A549 (cell line): ENCODE results near the gene IFITM2. TPM values are rescaled to one million over a fixed set of nuclear protein-coding genes. Genes with fewer than 3 reads are reported as not detected.
"Not testable (repeated sequence)": the region's sequence is repeated elsewhere in the genome, so short reads cannot be mapped to it uniquely, and the experiment has no call there.

Experiments
- ATAC-seq, 2 experiments: fragments of 200-7000 bp in 1 of 2; fragments of >200 bp in 1 of 2; cut with Nextera tagmentation in 1 of 2; cut with Tn5 transposase in 1 of 2; 3 replicates each; pipeline versions ENCODE4 v1.8.0 to v1.9.1; 2018 to 2020; ENCODE audit warnings: mild to moderate bottlenecking in 1 of 2, moderate library complexity in 1 of 2
- CTCF ChIA-PET: fragments of 300-600 bp; sonication (Branson Sonifier 250); formaldehyde crosslinking; extraction: SDS; loops from one replicate; lab custom pipeline; 2021; ENCODE audit warnings: antibody characterized with exemption, inconsistent platforms; lab: Yijun Ruan, JAX
- POLR2A ChIA-PET: fragments of 350-600 bp; formaldehyde crosslinking; extraction: SDS; loops from one replicate; lab custom pipeline; 2021; ENCODE audit warnings: antibody characterized with exemption, inconsistent platforms; lab: Yijun Ruan, JAX
- DNase-seq, 2 experiments: peaks; one replicate each; pipeline versions ENCODE4 v3.0.0 to v3.0.0-alpha.2; 2011 to 2016; ENCODE audit warnings: low read depth in 1 of 2, low spot score in 1 of 2
- FAIRE-seq: peaks from 2 replicates; lab custom pipeline; 2011; peaks lifted over from hg19 to GRCh38; lab: Jason Lieb, UNC
- H3K27ac ChIP-seq, 2 experiments: fragments of >200 bp; sonication (Bioruptor Twin); formaldehyde crosslinking; 3 replicates each; pipeline ENCODE4 v1.5.1; 2016 to 2017
- H3K4me1 ChIP-seq: fragments of >200 bp; sonication (Bioruptor Twin); formaldehyde crosslinking; 3 replicates; pipeline ENCODE4 v1.6.1; 2016
- H3K4me2 ChIP-seq: fragments of >200 bp; sonication (Bioruptor Twin); formaldehyde crosslinking; 3 replicates; pipeline ENCODE4 v1.6.1; 2016
- H3K4me3 ChIP-seq: fragments of >200 bp; sonication (Bioruptor Twin); formaldehyde crosslinking; 3 replicates; pipeline ENCODE4 v1.5.1; 2016
- H3K9me3 ChIP-seq: fragments of >200 bp; sonication (Bioruptor Twin); formaldehyde crosslinking; 3 replicates; pipeline ENCODE4 v1.6.1; 2016
- BCL3 ChIP-seq: fragments of >200 bp; sonication (Bioruptor Twin); formaldehyde crosslinking; IDR thresholded peaks from 3 replicates; pipeline ENCODE4 v1.6.1; 2016
- CHD2 ChIP-seq: fragments of 150-350 bp; IDR thresholded peaks from 2 replicates; pipeline ENCODE4 v1.6.1; 2014; ENCODE audit warnings: low read length; ENCODE audit not compliant: partially characterized antibody
- E2F6 ChIP-seq: IDR thresholded peaks from 2 replicates; pipeline ENCODE4 v1.6.1; 2012; ENCODE audit warnings: low read depth, borderline replicate concordance
- EHF ChIP-seq: fragments of 250-450 bp; sonication (Bioruptor Pico); IDR thresholded peaks from 2 replicates; pipeline ENCODE4 v1.5.0; 2020; ENCODE audit warnings: mild to moderate bottlenecking
- ELK1 ChIP-seq: fragments of 150-350 bp; IDR thresholded peaks from 2 replicates; pipeline ENCODE4 v1.6.1; 2014; ENCODE audit warnings: low read depth, mild to moderate bottlenecking, low read length
- ESRRA ChIP-seq: fragments of 150-350 bp; IDR thresholded peaks from 2 replicates; pipeline ENCODE4 v1.6.1; 2014; ENCODE audit warnings: mild to moderate bottlenecking, low read length, borderline replicate concordance
- FOSB ChIP-seq: fragments of 250-450 bp; sonication (Bioruptor Pico); IDR thresholded peaks from 2 replicates; pipeline ENCODE4 v1.5.0; 2020; ENCODE audit warnings: mild to moderate bottlenecking, moderate library complexity
- HOXA7 ChIP-seq: fragments of 250-450 bp; sonication (Bioruptor Pico); IDR thresholded peaks from 2 replicates; pipeline ENCODE4 v1.5.0; 2020; ENCODE audit warnings: mild to moderate bottlenecking, moderate library complexity
- HOXB5 ChIP-seq: fragments of 250-450 bp; sonication (Bioruptor Pico); IDR thresholded peaks from 2 replicates; pipeline ENCODE4 v1.5.0; 2020; ENCODE audit warnings: mild to moderate bottlenecking, moderate library complexity
- JUN ChIP-seq, 2 experiments: fragments of >200 bp; sonication (Bioruptor Twin); formaldehyde crosslinking; IDR thresholded peaks; 2 replicates in 1 of 2; 3 replicates in 1 of 2; pipeline ENCODE4 v1.6.1; 2016 to 2017
- KDM1A ChIP-seq: fragments of 200-600 bp; sonication (generic); IDR thresholded peaks from 2 replicates; pipeline ENCODE4 v1.6.1; 2016; ENCODE audit warnings: low read depth, mild to moderate bottlenecking
- MAX ChIP-seq: IDR thresholded peaks from 2 replicates; pipeline ENCODE4 v1.6.1; 2012
- NR3C1 ChIP-seq: fragments of >200 bp; sonication (Bioruptor Twin); formaldehyde crosslinking; IDR thresholded peaks from 3 replicates; pipeline ENCODE4 v1.6.1; 2017
- PBX3 ChIP-seq: IDR thresholded peaks from 2 replicates; pipeline ENCODE4 v1.6.1; 2012
- POLR2AphosphoS2 ChIP-seq: conservative IDR thresholded peaks from 2 replicates; pipeline ENCODE4 v1.6.1; 2012; ENCODE audit warnings: low read length, improper control_type of control experiment, inconsistent platforms
- RARB ChIP-seq: fragments of 250-450 bp; sonication (Bioruptor Pico); IDR thresholded peaks from 2 replicates; pipeline ENCODE4 v1.8.0; 2021; ENCODE audit warnings: mild to moderate bottlenecking, moderate library complexity
- SMC3 ChIP-seq: fragments of >200 bp; sonication (Bioruptor Twin); formaldehyde crosslinking; IDR thresholded peaks from 3 replicates; pipeline ENCODE4 v1.6.1; 2018; ENCODE audit warnings: inconsistent platforms
- ZC3H11A ChIP-seq: fragments of 450-650 bp; IDR thresholded peaks from 2 replicates; pipeline ENCODE4 v1.6.1; 2014; ENCODE audit warnings: antibody characterized with exemption, mild to moderate bottlenecking
- ZNF302 ChIP-seq: fragments of 250-450 bp; sonication (Bioruptor Pico); IDR thresholded peaks from 2 replicates; pipeline ENCODE4 v1.9.0; 2021; ENCODE audit warnings: inconsistent platforms, mild to moderate bottlenecking, moderate library complexity
- WGBS: methylation state at CpG from one replicate; pipeline ENCODE4 v1.1.6; 2017; ENCODE audit errors: missing lambda C conversion rate; 5-methylcytosine and 5-hydroxymethylcytosine counted together
- polyA plus RNA-seq, 4 experiments: library from polyadenylated mRNA; depleted of rRNA in 3 of 4; stranded (reverse); fragments of >200 nt; fragmentation: RNase III in 1 of 4; extraction: RNeasy Plus Mini Kit Qiagen cat#74134 plus additional on column Dnase treatment in 1 of 4; gene quantifications; 2 replicates in 3 of 4; 3 replicates in 1 of 4; pipeline ENCODE4 v1.2.3, GENCODE V29; 2011 to 2017

IFITM2 gene
- polyA plus RNA-seq, 2 of the 4 experiments (the other 2 are of a cell fraction) = 36.4 to 43.6 TPM

- no peak for ATAC-seq
- Histone ChIP-seq H3K27ac (peak overlapping the region in 1 of 2 experiments; percentile 43; a peak in 3 of 6 replicates), H3K9me3 (no peaks in the 10 kb centered on the region), H3K4me3 (no peak overlapping the region), H3K4me1 (peaks cover 11% of the 10 kb centered on the region; the same call in 2 of the 3 replicates), H3K4me2 (no peak overlapping the region)
- POLR2A ChIA-PET = interaction anchor here (1.0 kb wide), 1 partner anchor 42 kb away, joined by 4 read pairs; no protein-coding TSS in a partner anchor
- 75% methylated on average over 7 of the region's 8 CpGs for WGBS
- TF ChIP-seq PBX3 = no peak
- TF ChIP-seq HOXA7 = no peak
- TF ChIP-seq NR3C1 = no peak
- no peak for TF ChIP-seq KDM1A
- TF ChIP-seq ELK1 = no peak
- TF ChIP-seq FOSB (CRISPR knock-in tag) = no peak
- no peak for TF ChIP-seq EHF
- no peak for TF ChIP-seq HOXB5 (CRISPR knock-in tag)
- no peak for TF ChIP-seq ZC3H11A
- TF ChIP-seq RARB = no peak
- no peak for TF ChIP-seq JUN (IDR thresholded peaks at IDR 0.05)
- TF ChIP-seq CHD2 = no peak
- no peak for TF ChIP-seq ESRRA
- no peak for DNase-seq
- CTCF ChIA-PET = no interaction called here
- no peak for FAIRE-seq
These were observed 5.7 kb downstream of the IFITM2 start for GRCh38 chr11:313304-313786.

- POLR2A ChIA-PET = no interaction called here
- Histone ChIP-seq H3K4me2 (no peak within 1 kb of the TSS), H3K4me3 (no peak within 1 kb of the TSS), H3K4me1 (peaks cover 11% of the 10 kb centered on the region; the same call in 2 of the 3 replicates), H3K9me3 (no peaks in the 10 kb centered on the region), H3K27ac (peak within 1 kb of the TSS in 1 of 2 experiments; percentile 63; a peak in 3 of 6 replicates)
- ATAC-seq = no peak
- FAIRE-seq = no peak
- TF ChIP-seq ZNF302 (no peak), MAX (no peak), POLR2AphosphoS2 (no peak), ZC3H11A (no peak), E2F6 (no peak), BCL3 (no peak), SMC3 (no peak)
- CTCF ChIA-PET = no interaction called here
- 84% methylated on average over 16 of the region's 18 CpGs for WGBS
- DNase-seq = no peak
These were observed 6.4 kb downstream of the IFITM2 start, which contains the start of gene IFITM1 for GRCh38 chr11:313787-314553. IFITM1 (plus strand) TSS chr11:314040; CDS start chr11:314171, 131 bp downstream.

GRCh38 chr11:314554-314875 is 6.9 kb downstream of the IFITM2 start:
- CTCF ChIA-PET = interaction anchor here (1.3 kb wide), 1 partner anchor 41 kb away, joined by 5 read pairs; no protein-coding TSS in a partner anchor
- H3K4me3 ChIP-seq, H3K4me1 ChIP-seq, DNase-seq, H3K9me3 ChIP-seq, POLR2A ChIA-PET, H3K27ac ChIP-seq, FAIRE-seq, H3K4me2 ChIP-seq, ATAC-seq: not testable (repeated sequence)
- 77% methylated on average over 5 of the region's 6 CpGs for WGBS
